ENCODE measurements around the gene TMED1.

DNA sequence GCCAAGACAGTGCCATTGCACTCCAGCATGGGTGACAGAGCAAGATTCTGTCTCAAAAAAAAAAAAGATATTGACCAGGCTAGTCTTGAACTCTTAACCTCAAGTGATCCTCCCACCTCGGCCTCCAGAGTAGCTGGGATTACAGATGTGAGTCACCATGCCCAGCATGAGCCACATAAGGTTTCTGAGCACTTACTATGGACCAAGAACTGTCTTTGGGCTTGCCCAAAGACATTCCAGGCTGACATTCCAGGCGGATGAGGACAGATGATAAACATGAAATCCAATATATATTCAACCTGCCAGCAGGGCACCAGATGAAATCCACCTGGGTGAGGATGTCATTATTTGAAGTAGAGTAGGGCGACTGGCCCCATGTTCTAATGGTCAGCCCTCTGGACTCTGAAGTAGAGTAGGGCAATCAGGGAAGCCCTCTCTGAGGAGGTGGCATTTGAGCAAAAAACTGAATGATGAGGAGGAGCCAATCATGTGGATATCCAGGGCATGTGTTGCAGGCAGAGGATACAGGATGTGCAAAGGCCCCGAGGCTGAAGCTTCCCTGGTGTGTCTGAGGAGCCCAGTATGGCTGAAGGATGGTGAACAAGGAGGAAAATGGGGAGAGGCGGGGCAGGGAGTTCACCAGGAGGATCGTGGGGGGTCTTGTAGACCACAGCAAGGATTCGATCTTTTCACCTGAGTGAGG lies 16.2 kb upstream of the TMED1 start:
- TF ChIP-seq, protein P1, sequence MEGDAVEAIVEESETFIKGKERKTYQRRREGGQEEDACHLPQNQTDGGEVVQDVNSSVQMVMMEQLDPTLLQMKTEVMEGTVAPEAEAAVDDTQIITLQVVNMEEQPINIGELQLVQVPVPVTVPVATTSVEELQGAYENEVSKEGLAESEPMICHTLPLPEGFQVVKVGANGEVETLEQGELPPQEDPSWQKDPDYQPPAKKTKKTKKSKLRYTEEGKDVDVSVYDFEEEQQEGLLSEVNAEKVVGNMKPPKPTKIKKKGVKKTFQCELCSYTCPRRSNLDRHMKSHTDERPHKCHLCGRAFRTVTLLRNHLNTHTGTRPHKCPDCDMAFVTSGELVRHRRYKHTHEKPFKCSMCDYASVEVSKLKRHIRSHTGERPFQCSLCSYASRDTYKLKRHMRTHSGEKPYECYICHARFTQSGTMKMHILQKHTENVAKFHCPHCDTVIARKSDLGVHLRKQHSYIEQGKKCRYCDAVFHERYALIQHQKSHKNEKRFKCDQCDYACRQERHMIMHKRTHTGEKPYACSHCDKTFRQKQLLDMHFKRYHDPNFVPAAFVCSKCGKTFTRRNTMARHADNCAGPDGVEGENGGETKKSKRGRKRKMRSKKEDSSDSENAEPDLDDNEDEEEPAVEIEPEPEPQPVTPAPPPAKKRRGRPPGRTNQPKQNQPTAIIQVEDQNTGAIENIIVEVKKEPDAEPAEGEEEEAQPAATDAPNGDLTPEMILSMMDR (IDR thresholded peaks at IDR 0.05), result no peak
- TF ChIP-seq ZFX (IDR thresholded peaks at IDR 0.05; ENCODE audit: borderline replicate concordance), result no peak
